Measurements from ENCODE around the gene SRCAP. TPM values are rescaled to one million over a fixed set of nuclear protein-coding genes. Genes with fewer than 3 reads are reported as not detected.

SRCAP gene
- total and polyA plus RNA-seq, 2 experiments from 2014 or later: 9.1 to 23.7 TPM

- H2AFZ ChIP-seq: no peak overlapping the region
- no peaks in the 10 kb centered on the region for H3K9me3 ChIP-seq (ENCODE audit: low read depth)
- peaks cover 2% of the 10 kb centered on the region; the same call in 1 of the 2 replicates for H3K4me1 ChIP-seq (ENCODE audit: insufficient read depth)
- in situ Hi-C loops (cut with MboI): no loop called here
- peaks cover 8% of the 10 kb centered on the region; the same call in 1 of the 2 replicates for H3F3A ChIP-seq (ENCODE audit: insufficient read depth)
- H3K9me2 ChIP-seq (ENCODE audit: insufficient read depth): no peaks in the 10 kb centered on the region
- no peak for DNase-seq
- no peaks in the 10 kb centered on the region for H3K27me3 ChIP-seq (replicated peaks; ENCODE audit: insufficient read depth)
- H3K27ac ChIP-seq: no peak overlapping the region
- TF ChIP-seq EZH2 (IDR thresholded peaks at IDR 0.05; ENCODE audit: insufficient read depth, poor library complexity, severe bottlenecking) (no peak), EZH2phosphoT487 (IDR thresholded peaks at IDR 0.05; ENCODE audit: insufficient read depth, low read depth) (no peak)
- H3K9ac ChIP-seq: no peak overlapping the region
- H4K20me1 ChIP-seq (ENCODE audit: insufficient read depth): no peaks in the 10 kb centered on the region
- H3K4me3 ChIP-seq: no peak overlapping the region
- peaks cover 53% of the 10 kb centered on the region; the same call in 1 of the 2 replicates for H3K36me3 ChIP-seq (ENCODE audit: low read depth)
- 97 to 99% methylated on average over 23 of the region's 23 CpGs for WGBS, 2 experiments (ENCODE audit: low coverage in 1 of 2, low lambda C conversion rate in 2 of 2, missing lambda C conversion rate in 2 of 2)
- no peak overlapping the region for H3K4me2 ChIP-seq (ENCODE audit: unreplicated experiment)
- peaks cover 36% of the 10 kb centered on the region for H3K79me2 ChIP-seq (ENCODE audit: insufficient read depth)
Measured at GRCh38 chr16:30768583-30769181, 69.7 kb downstream of the SRCAP start.

- no peak overlapping the region for H3K9ac ChIP-seq
- H3K9me2 ChIP-seq (ENCODE audit: insufficient read depth): no peaks in the 10 kb centered on the region
- peaks cover 2% of the 10 kb centered on the region; the same call in 1 of the 2 replicates for H3K4me1 ChIP-seq (ENCODE audit: insufficient read depth)
- H3K36me3 ChIP-seq (ENCODE audit: low read depth): peaks cover 46% of the 10 kb centered on the region; the same call in 1 of the 2 replicates
- in situ Hi-C loops (cut with MboI): no loop called here
- no peaks in the 10 kb centered on the region for H4K20me1 ChIP-seq (ENCODE audit: insufficient read depth)
- no peak overlapping the region for H3K27ac ChIP-seq
- H3K27me3 ChIP-seq (replicated peaks; ENCODE audit: insufficient read depth): no peaks in the 10 kb centered on the region
- no peak for DNase-seq
- peaks cover 27% of the 10 kb centered on the region for H3K79me2 ChIP-seq (ENCODE audit: insufficient read depth)
- H3K4me3 ChIP-seq: no peak overlapping the region
- TF ChIP-seq EZH2 (IDR thresholded peaks at IDR 0.05; ENCODE audit: insufficient read depth, poor library complexity, severe bottlenecking) (no peak), EZH2phosphoT487 (IDR thresholded peaks at IDR 0.05; ENCODE audit: insufficient read depth, low read depth) (no peak)
- no peak overlapping the region for H3K4me2 ChIP-seq (ENCODE audit: unreplicated experiment)
- 84 to 86% methylated on average over 16 to 17 of the region's 17 CpGs for WGBS, 2 experiments (ENCODE audit: low coverage in 1 of 2, low lambda C conversion rate in 2 of 2, missing lambda C conversion rate in 2 of 2)
- H2AFZ ChIP-seq: no peak overlapping the region
- peaks cover 12% of the 10 kb centered on the region; the same call in 1 of the 2 replicates for H3F3A ChIP-seq (ENCODE audit: insufficient read depth)
- H3K9me3 ChIP-seq (ENCODE audit: low read depth): no peaks in the 10 kb centered on the region
Measured at GRCh38 chr16:30769379-30770089, 70.6 kb downstream of the SRCAP start.

- Histone ChIP-seq H3K27me3 (replicated peaks; ENCODE audit: insufficient read depth) (no peaks in the 10 kb centered on the region), H3K4me2 (ENCODE audit: unreplicated experiment) (no peak overlapping the region), H3K4me1 (ENCODE audit: insufficient read depth) (peaks cover 12% of the 10 kb centered on the region; the same call in 1 of the 2 replicates), H3K9ac (no peak overlapping the region), H3K4me3 (no peak overlapping the region), H3K9me3 (ENCODE audit: low read depth) (no peaks in the 10 kb centered on the region), H2AFZ (no peak overlapping the region), H4K20me1 (ENCODE audit: insufficient read depth) (no peaks in the 10 kb centered on the region), H3F3A (ENCODE audit: insufficient read depth) (peaks cover 17% of the 10 kb centered on the region; the same call in 1 of the 2 replicates), H3K27ac (no peak overlapping the region), H3K79me2 (ENCODE audit: insufficient read depth) (peaks cover 20% of the 10 kb centered on the region), H3K9me2 (ENCODE audit: insufficient read depth) (no peaks in the 10 kb centered on the region), H3K36me3 (ENCODE audit: low read depth) (peaks cover 28% of the 10 kb centered on the region; the same call in 1 of the 2 replicates)
- TF ChIP-seq EZH2phosphoT487 (IDR thresholded peaks at IDR 0.05; ENCODE audit: insufficient read depth, low read depth) (no peak), EZH2 (IDR thresholded peaks at IDR 0.05; ENCODE audit: insufficient read depth, poor library complexity, severe bottlenecking) (no peak)
- in situ Hi-C loops (cut with MboI): no loop called here
- DNase-seq: no peak
- 91 to 93% methylated on average over 14 of the region's 14 CpGs for whole genome bisulfite sequencing, 2 experiments (ENCODE audit: low coverage in 1 of 2, low lambda C conversion rate in 2 of 2, missing lambda C conversion rate in 2 of 2)
Measured at GRCh38 chr16:30771726-30772125, 72.8 kb downstream of the SRCAP start.

- Histone ChIP-seq H3K36me3 (ENCODE audit: low read depth) (peaks cover 15% of the 10 kb centered on the region; the same call in 1 of the 2 replicates), H3K4me1 (ENCODE audit: insufficient read depth) (peaks cover 12% of the 10 kb centered on the region; the same call in 1 of the 2 replicates), H3K4me2 (ENCODE audit: unreplicated experiment) (no peak overlapping the region), H3K27ac (no peak overlapping the region), H3K9ac (no peak overlapping the region), H2AFZ (no peak overlapping the region), H4K20me1 (ENCODE audit: insufficient read depth) (no peaks in the 10 kb centered on the region), H3K27me3 (replicated peaks; ENCODE audit: insufficient read depth) (no peaks in the 10 kb centered on the region), H3K4me3 (no peak overlapping the region), H3K9me2 (ENCODE audit: insufficient read depth) (no peaks in the 10 kb centered on the region), H3K79me2 (ENCODE audit: insufficient read depth) (0 out of 2 replicates have a peak, but pooled peaks cover 14% of the 10 kb centered on the region), H3F3A (ENCODE audit: insufficient read depth) (peaks cover 22% of the 10 kb centered on the region; the same call in 1 of the 2 replicates), H3K9me3 (ENCODE audit: low read depth) (no peaks in the 10 kb centered on the region)
- 91 to 93% methylated on average over 14 of the region's 14 CpGs for WGBS, 2 experiments (ENCODE audit: low coverage in 1 of 2, low lambda C conversion rate in 2 of 2, missing lambda C conversion rate in 2 of 2)
- TF ChIP-seq EZH2phosphoT487 (IDR thresholded peaks at IDR 0.05; ENCODE audit: insufficient read depth, low read depth) (no peak), EZH2 (IDR thresholded peaks at IDR 0.05; ENCODE audit: insufficient read depth, poor library complexity, severe bottlenecking) (no peak)
- DNase-seq: no peak
- in situ Hi-C loops (cut with MboI): no loop called here
Measured at GRCh38 chr16:30773826-30774225, 74.9 kb downstream of the SRCAP start.
